AG09319 (cell line): ENCODE results near the gene FBXL15.

Source experiments
- DNase-seq: peaks from one replicate; pipeline ENCODE4 v3.0.0-alpha.2; 2010; ENCODE audit warnings: low read depth; ENCODE audit errors: extremely low read depth
- CTCF ChIP-seq: IDR thresholded peaks from 2 replicates; pipeline ENCODE4 v1.5.1; 2011; ENCODE audit warnings: low read depth, mild to moderate bottlenecking, inconsistent platforms, low read length, moderate library complexity

The FBXL15 gene

GRCh38 chr10:102398172-102399020 lies 22.2 kb upstream of the FBXL15 start:
- DNase-seq, result no peak
- no peak for TF ChIP-seq CTCF

GRCh38 chr10:102399217-102400021 lies 21.2 kb upstream of the FBXL15 start:
- peak; percentile 77 for TF ChIP-seq CTCF
- peak; percentile 64 for DNase-seq

DNA sequence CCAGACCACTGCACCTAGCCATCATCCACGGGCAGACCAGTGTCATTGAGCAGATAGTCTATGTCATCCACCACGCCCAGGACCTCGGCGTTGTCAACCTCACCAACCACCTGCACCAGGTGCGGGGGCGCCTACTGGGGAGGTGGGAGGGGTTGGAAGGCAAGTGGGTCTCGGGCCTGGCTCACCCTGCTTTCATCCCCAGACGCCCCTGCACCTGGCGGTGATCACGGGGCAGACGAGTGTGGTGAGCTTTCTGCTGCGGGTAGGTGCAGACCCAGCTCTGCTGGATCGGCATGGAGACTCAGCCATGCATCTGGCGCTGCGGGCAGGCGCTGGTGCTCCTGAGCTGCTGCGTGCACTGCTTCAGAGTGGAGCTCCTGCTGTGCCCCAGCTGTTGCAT lies 20.6 kb upstream of the FBXL15 start:
- no peak for DNase-seq
- no peak for TF ChIP-seq CTCF

- no peak for TF ChIP-seq CTCF
- no peak for DNase-seq
These were observed 19.9 kb upstream of the FBXL15 start for GRCh38 chr10:102400598-102401341.

- TF ChIP-seq CTCF, result no peak
These were observed 19.3 kb upstream of the FBXL15 start for GRCh38 chr10:102401342-102401654.

DNA sequence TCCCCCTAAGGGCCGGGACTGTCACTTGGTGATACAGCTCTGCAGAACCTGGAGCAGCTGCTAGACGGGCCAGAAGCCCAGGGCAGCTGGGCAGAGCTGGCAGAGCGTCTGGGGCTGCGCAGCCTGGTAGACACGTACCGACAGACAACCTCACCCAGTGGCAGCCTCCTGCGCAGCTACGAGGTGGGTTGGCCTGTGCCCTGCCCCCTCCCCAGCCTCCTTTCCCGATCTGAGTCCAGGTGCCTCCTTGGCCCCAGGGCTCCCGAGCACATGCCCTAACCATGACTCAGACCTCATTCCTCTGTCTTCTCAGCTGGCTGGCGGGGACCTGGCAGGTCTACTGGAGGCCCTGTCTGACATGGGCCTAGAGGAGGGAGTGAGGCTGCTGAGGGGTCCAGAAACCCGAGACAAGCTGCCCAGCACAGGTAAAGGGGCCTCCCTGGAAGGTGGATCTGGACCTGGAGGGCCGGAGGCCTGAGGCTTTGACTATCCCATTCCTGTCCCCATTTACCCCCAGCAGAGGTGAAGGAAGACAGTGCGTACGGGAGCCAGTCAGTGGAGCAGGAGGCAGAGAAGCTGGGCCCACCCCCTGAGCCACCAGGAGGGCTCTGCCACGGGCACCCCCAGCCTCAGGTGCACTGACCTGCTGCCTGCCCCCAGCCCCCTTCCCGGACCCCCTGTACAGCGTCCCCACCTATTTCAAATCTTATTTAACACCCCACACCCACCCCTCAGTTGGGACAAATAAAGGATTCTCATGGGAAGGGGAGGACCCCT lies 18.7 kb upstream of the FBXL15 start:
- no peak for TF ChIP-seq CTCF
- no peak for DNase-seq

More at GRCh38 chr10:102401342-102401654, 19.3 kb upstream of the FBXL15 start:
- DNase-seq, result no peak
